ENCODE data around the gene AUTS2. TPM values are rescaled to one million over a fixed set of nuclear protein-coding genes. Genes with fewer than 3 reads are reported as not detected.

The AUTS2 gene
- total RNA-seq, 1 experiment from 2014 or later: 256 TPM

GRCh38 chr7:70785427-70785826 lies 1187.2 kb downstream of the AUTS2 start:
- no CpG with 5 or more reads among the region's 5 CpGs for WGBS (ENCODE audit: extremely low coverage, insufficient read length, low lambda C conversion rate)
- no peak for TF ChIP-seq CTCF (conservative IDR thresholded peaks at IDR 0.05)

More at GRCh38 chr7:70785427-70785826, 1187.2 kb downstream of the AUTS2 start:
- no peaks in the 10 kb centered on the region for H3K27me3 ChIP-seq (ENCODE audit: insufficient read depth, low read length)
- Mint-ChIP-seq H3K4me1 (peaks cover 8 to 11% of the 10 kb centered on the region in 2 experiments), H3K4me3 (no peak overlapping the region), H3K27me3 (ENCODE audit: low read depth) (peaks cover 2% of the 10 kb centered on the region; the same call in 1 of the 2 replicates), H3K27ac (peak overlapping the region in 1 of 3 experiments; percentile 52; a peak in 1 of 7 replicates), H3K9me3 (no peaks in the 10 kb centered on the region), H3K36me3 (ENCODE audit: insufficient read depth in 1 of 3, low read depth in 3 of 3) (peaks cover 70 to 99% (median 97%) of the 10 kb centered on the region in 3 experiments)
- H3K79me1 ChIP-seq (ENCODE audit: insufficient read depth, low read depth, low read length, poor library complexity, severe bottlenecking): no peaks in the 10 kb centered on the region
- H3K4ac ChIP-seq (ENCODE audit: low read depth, low read length): no peak overlapping the region
- H3K79me2 ChIP-seq (ENCODE audit: insufficient read depth, low read length): no peaks in the 10 kb centered on the region
- H3K56ac ChIP-seq (ENCODE audit: insufficient read length, low read depth, low read length): no peak overlapping the region
- DNase-seq: no peak
- no peak overlapping the region for H2BK20ac ChIP-seq (ENCODE audit: low read depth, low read length, poor library complexity, severe bottlenecking)
- H3K9me3 ChIP-seq (ENCODE audit: control insufficient read depth, low read depth, low read length): no peaks in the 10 kb centered on the region
- no peak overlapping the region for H2AFZ ChIP-seq (ENCODE audit: low read length)
- H3T11ph ChIP-seq (ENCODE audit: low read length): no peak overlapping the region
- H3K18ac ChIP-seq (ENCODE audit: insufficient read length, low read depth, low read length): no peak overlapping the region
- no peak overlapping the region for H4K91ac ChIP-seq (ENCODE audit: insufficient read length, low read depth, low read length)
- H2BK120ac ChIP-seq (ENCODE audit: low read depth, low read length, poor library complexity, severe bottlenecking): no peak overlapping the region
- no peak overlapping the region for H4K5ac ChIP-seq (ENCODE audit: insufficient read length, low read depth, low read length)
- H4K8ac ChIP-seq (replicated peaks; ENCODE audit: insufficient read length, low read depth, low read length): no peak overlapping the region
- no peak overlapping the region for H3K27ac ChIP-seq (ENCODE audit: insufficient read length, low read depth, low read length)
- no peaks in the 10 kb centered on the region for H4K20me1 ChIP-seq (ENCODE audit: control insufficient read depth, insufficient read depth, insufficient read length)
- no peaks in the 10 kb centered on the region for H3K4me1 ChIP-seq (ENCODE audit: insufficient read depth, low read length)
- no peak overlapping the region for H2BK12ac ChIP-seq (ENCODE audit: insufficient read length, low read depth, low read length)
- H3K4me2 ChIP-seq (ENCODE audit: insufficient read depth, insufficient read length, low read length): no peak overlapping the region
- H2BK5ac ChIP-seq (ENCODE audit: insufficient read length, low read length): no peak overlapping the region
- H2AK5ac ChIP-seq (ENCODE audit: insufficient read length, low read length): no peak overlapping the region
- no peak overlapping the region for H3K14ac ChIP-seq (ENCODE audit: insufficient read depth, low read length)
- no peaks in the 10 kb centered on the region for H3K23me2 ChIP-seq (ENCODE audit: insufficient read length, low read depth, low read length, poor library complexity, severe bottlenecking)
- H3K23ac ChIP-seq (ENCODE audit: insufficient read length, low read depth, low read length): no peak overlapping the region
- H2BK15ac ChIP-seq (ENCODE audit: low read depth, low read length): no peak overlapping the region
- H3K9ac ChIP-seq (ENCODE audit: extremely low read depth, insufficient read length, low read length): no peak overlapping the region

Measured in H9 (cell line).